GM23248 (cell line): ENCODE results near the gene FECH. TPM values are rescaled to one million over a fixed set of nuclear protein-coding genes. Genes with fewer than 3 reads are reported as not detected.

Experiments
- DNase-seq: peaks from one replicate; pipeline ENCODE4 v3.0.0-alpha.2; 2015
- H2AFZ ChIP-seq: fragments of 200-600 bp; sonication (generic); 2 replicates; pipeline ENCODE4 v1.6.1; 2016; ENCODE audit warnings: antibody characterized with exemption
- H3F3A ChIP-seq: fragments of 200-600 bp; sonication (generic); 2 replicates; pipeline ENCODE4 v1.6.1; 2016; ENCODE audit warnings: mild to moderate bottlenecking, antibody characterized with exemption, mixed run types; ENCODE audit not compliant: insufficient read depth
- H3K27ac ChIP-seq: fragments of 200-600 bp; sonication (generic); 2 replicates; pipeline ENCODE4 v1.5.1; 2016; ENCODE audit warnings: mild to moderate bottlenecking
- H3K27me3 ChIP-seq: fragments of 200-600 bp; sonication (generic); replicated peaks from 2 replicates; pipeline ENCODE4 v1.6.1; 2016; ENCODE audit warnings: mild to moderate bottlenecking; ENCODE audit not compliant: insufficient read depth
- H3K36me3 ChIP-seq: fragments of 200-600 bp; sonication (generic); 2 replicates; pipeline ENCODE4 v1.6.1; 2016; ENCODE audit warnings: low read depth, mild to moderate bottlenecking
- H3K4me1 ChIP-seq: fragments of 200-600 bp; sonication (generic); 2 replicates; pipeline ENCODE4 v1.6.1; 2016; ENCODE audit warnings: mild to moderate bottlenecking; ENCODE audit not compliant: insufficient read depth
- H3K4me2 ChIP-seq: fragments of 200-600 bp; sonication (generic); one replicate; pipeline ENCODE4 v1.6.1; 2016; ENCODE audit warnings: mild to moderate bottlenecking; ENCODE audit not compliant: unreplicated experiment
- H3K4me3 ChIP-seq: fragments of 200-600 bp; sonication (generic); 2 replicates; pipeline ENCODE4 v1.5.1; 2016; ENCODE audit warnings: mild to moderate bottlenecking
- H3K79me2 ChIP-seq: fragments of 200-600 bp; sonication (generic); 2 replicates; pipeline ENCODE4 v1.6.1; 2016; ENCODE audit warnings: mild to moderate bottlenecking; ENCODE audit not compliant: insufficient read depth
- H3K9ac ChIP-seq: fragments of 200-600 bp; sonication (generic); 2 replicates; pipeline ENCODE4 v1.6.1; 2016; ENCODE audit warnings: mild to moderate bottlenecking
- H3K9me2 ChIP-seq: fragments of 200-600 bp; sonication (generic); 2 replicates; pipeline ENCODE4 v1.6.1; 2016; ENCODE audit warnings: mixed run types, mild to moderate bottlenecking, moderate library complexity; ENCODE audit not compliant: insufficient read depth
- H3K9me3 ChIP-seq: fragments of 200-600 bp; sonication (generic); one replicate; pipeline ENCODE4 v1.6.1; 2017; ENCODE audit warnings: low read depth
- H4K20me1 ChIP-seq: fragments of 200-600 bp; sonication (generic); 2 replicates; pipeline ENCODE4 v1.6.0; 2016; ENCODE audit not compliant: insufficient read depth
- EZH2 ChIP-seq: fragments of 200-600 bp; sonication (generic); IDR thresholded peaks from 2 replicates; pipeline ENCODE4 v1.6.1; 2018; ENCODE audit warnings: antibody characterized with exemption, mild to moderate bottlenecking; ENCODE audit not compliant: insufficient read depth, poor library complexity, severe bottlenecking
- EZH2phosphoT487 ChIP-seq: fragments of 200-600 bp; sonication (generic); IDR thresholded peaks from 2 replicates; pipeline ENCODE4 v1.6.1; 2018; ENCODE audit warnings: antibody characterized with exemption, moderate library complexity, mild to moderate bottlenecking, low read depth; ENCODE audit not compliant: insufficient read depth
- WGBS, 2 experiments: methylation state at CpG; one replicate each; pipeline ENCODE4 v1.1.6; 2015 to 2017; ENCODE audit warnings: low lambda C conversion rate in 2 of 2, low coverage in 1 of 2; ENCODE audit errors: missing lambda C conversion rate in 2 of 2; 5-methylcytosine and 5-hydroxymethylcytosine counted together
- in situ Hi-C: fragments of 300-500 bp; cut with MboI; formaldehyde crosslinking; loops from 2 replicates; pipeline ENCODE4 v1.15.0; 2020
- polyA plus RNA-seq: library from polyadenylated mRNA; unstranded; fragments of >200 nt; fragmentation: Nextera tagmentation; extraction: Ambion mirVana; gene quantifications from 2 replicates; pipeline ENCODE4 v1.2.1, GENCODE V29; 2016
- total RNA-seq: library from RNA; depleted of rRNA; stranded (reverse); fragments of >200 nt; shearing (Covaris generic); gene quantifications from 2 replicates; pipeline ENCODE4 v1.2.3, GENCODE V29; 2014; rRNA removed

FECH gene
- total and polyA plus RNA-seq, 2 experiments from 2014 or later = 25.4 to 33.4 TPM

DNA sequence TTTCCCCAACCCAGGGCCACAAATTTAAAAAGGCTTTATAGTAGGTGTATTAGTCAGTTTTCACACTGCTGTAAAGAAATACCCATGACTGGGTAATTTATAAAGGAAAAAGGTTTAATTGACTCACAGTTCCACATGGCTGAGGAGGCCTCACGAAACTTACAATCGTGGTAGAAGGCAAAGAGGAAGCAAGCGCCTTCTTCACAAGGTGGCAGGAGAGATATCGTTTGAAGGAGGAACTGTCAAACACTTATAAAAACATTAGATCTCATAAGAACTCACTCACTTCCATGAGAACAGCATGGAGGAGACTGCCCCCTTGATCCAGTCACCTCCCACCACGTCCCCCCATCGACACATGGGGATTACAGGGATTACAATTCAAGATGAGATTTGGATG is 70.4 kb downstream of the FECH start:
- no peak overlapping the region for H3K4me2 ChIP-seq
- DNase-seq = no peak
- no peaks in the 10 kb centered on the region for H3K27me3 ChIP-seq
- no peak for TF ChIP-seq EZH2
- no peak for TF ChIP-seq EZH2phosphoT487
- no peaks in the 10 kb centered on the region for H3K79me2 ChIP-seq
- H3K9ac ChIP-seq = no peak overlapping the region
- no peaks in the 10 kb centered on the region for H3K36me3 ChIP-seq
- no peak overlapping the region for H3K27ac ChIP-seq
- H3K4me3 ChIP-seq = no peak overlapping the region
- H3F3A ChIP-seq = no peaks in the 10 kb centered on the region
- in situ Hi-C loops = no loop called here
- 47 to 55% methylated on average over 6 of the region's 6 CpGs for WGBS, 2 experiments
- no peaks in the 10 kb centered on the region for H3K4me1 ChIP-seq
- no peaks in the 10 kb centered on the region for H4K20me1 ChIP-seq
- no peaks in the 10 kb centered on the region for H3K9me2 ChIP-seq
- no peak overlapping the region for H2AFZ ChIP-seq
- no peaks in the 10 kb centered on the region for H3K9me3 ChIP-seq

DNA sequence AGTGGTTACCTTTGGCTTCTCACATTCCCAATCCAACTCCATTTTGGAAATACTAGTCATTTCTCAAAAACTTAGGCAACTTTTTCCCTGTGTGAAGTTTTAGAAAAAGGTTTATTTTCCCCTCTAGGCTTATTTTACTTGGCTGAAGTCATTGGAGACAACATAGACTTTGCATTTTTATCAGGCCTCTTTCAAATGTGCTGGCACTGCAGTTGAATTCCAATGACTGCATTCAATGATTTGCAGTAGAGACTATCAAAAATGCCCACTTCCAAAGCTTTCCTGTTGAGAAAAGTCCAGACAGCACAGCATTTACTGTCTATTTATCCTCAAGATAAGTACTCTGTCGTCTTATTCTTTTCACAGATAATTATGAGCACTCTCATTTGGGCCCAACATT is 81.3 kb downstream of the FECH start:
- no peak for TF ChIP-seq EZH2
- TF ChIP-seq EZH2phosphoT487 = no peak
- Histone ChIP-seq H4K20me1 (no peaks in the 10 kb centered on the region), H3K79me2 (no peaks in the 10 kb centered on the region), H3K9ac (no peak overlapping the region), H3K4me3 (no peak overlapping the region), H3K27ac (no peak overlapping the region), H3K36me3 (no peaks in the 10 kb centered on the region), H2AFZ (no peak overlapping the region), H3K9me3 (no peaks in the 10 kb centered on the region), H3K27me3 (no peaks in the 10 kb centered on the region), H3F3A (no peaks in the 10 kb centered on the region), H3K4me1 (no peaks in the 10 kb centered on the region), H3K4me2 (no peak overlapping the region), H3K9me2 (no peaks in the 10 kb centered on the region)
- in situ Hi-C loops = no loop called here
- DNase-seq = no peak
- 0% methylated on average over 1 of the region's 1 CpG for WGBS, 2 experiments

DNA sequence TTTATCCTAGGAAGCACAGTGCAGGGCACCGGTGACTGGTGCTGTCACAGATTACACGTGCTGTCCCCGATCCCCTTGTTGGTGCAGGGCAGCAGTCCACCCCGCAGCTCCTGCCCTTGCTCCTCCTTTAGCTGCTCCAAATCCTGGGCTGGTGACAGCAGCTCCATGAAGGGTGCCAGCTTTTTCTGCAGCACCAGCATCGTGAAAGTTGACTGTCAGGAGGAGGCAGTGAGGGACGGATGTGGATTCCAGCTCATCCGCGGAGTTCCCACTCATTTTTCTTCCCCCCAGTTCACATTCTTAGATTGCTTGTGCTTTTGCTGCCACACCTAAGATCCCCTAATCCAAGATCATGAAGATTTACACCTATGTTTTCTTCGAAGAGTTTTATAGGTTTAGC is 83.9 kb downstream of the FECH start:
- Histone ChIP-seq H3K9ac (no peak overlapping the region), H3K27me3 (no peaks in the 10 kb centered on the region), H3K79me2 (no peaks in the 10 kb centered on the region), H3F3A (no peaks in the 10 kb centered on the region), H3K9me2 (no peaks in the 10 kb centered on the region), H2AFZ (no peak overlapping the region), H3K4me1 (no peaks in the 10 kb centered on the region), H3K4me3 (no peak overlapping the region), H3K36me3 (no peaks in the 10 kb centered on the region), H4K20me1 (no peaks in the 10 kb centered on the region), H3K27ac (no peak overlapping the region), H3K4me2 (no peak overlapping the region), H3K9me3 (no peaks in the 10 kb centered on the region)
- WGBS, 2 experiments = 41 to 48% methylated on average over 9 of the region's 9 CpGs
- in situ Hi-C loops = no loop called here
- TF ChIP-seq EZH2phosphoT487 (no peak), EZH2 (no peak)
- no peak for DNase-seq

DNA sequence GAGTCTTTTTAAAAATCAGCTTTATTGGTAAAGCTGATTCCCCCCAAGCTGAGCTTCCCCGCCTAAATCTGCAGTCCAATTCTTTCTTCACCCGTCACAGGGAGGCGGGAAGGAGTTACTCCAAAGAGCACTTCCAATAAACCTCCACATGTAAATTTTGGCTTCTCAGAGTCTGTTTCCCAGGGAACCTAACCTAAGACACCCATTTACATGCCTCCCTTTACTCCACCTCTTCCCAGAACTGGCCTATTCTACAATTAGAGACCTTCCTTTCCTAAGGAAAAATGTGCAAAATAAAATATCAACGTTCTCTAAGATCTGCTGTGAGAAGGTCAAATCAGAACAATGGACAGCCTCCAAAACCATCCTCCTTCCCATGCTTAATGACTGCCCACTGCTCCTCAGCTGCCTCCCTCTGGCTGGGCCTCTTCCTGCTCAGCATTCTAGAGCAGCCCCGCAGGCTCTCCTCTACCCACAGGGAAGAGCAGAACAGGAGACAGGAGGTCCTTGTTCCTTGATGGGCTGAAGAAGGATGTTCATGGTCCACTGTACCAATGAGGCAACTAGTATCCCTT is 87.7 kb downstream of the FECH start:
- no peaks in the 10 kb centered on the region for H3K9me3 ChIP-seq
- H3K4me2 ChIP-seq = no peak overlapping the region
- no peak overlapping the region for H2AFZ ChIP-seq
- no peak for TF ChIP-seq EZH2
- TF ChIP-seq EZH2phosphoT487 = no peak
- no peaks in the 10 kb centered on the region for H4K20me1 ChIP-seq
- no peaks in the 10 kb centered on the region for H3F3A ChIP-seq
- no peak overlapping the region for H3K27ac ChIP-seq
- 35 to 37% methylated on average over 5 of the region's 5 CpGs for WGBS, 2 experiments
- no peak overlapping the region for H3K9ac ChIP-seq
- H3K9me2 ChIP-seq = no peaks in the 10 kb centered on the region
- H3K36me3 ChIP-seq = no peaks in the 10 kb centered on the region
- H3K4me3 ChIP-seq = no peak overlapping the region
- in situ Hi-C loops = no loop called here
- H3K4me1 ChIP-seq = no peaks in the 10 kb centered on the region
- no peaks in the 10 kb centered on the region for H3K79me2 ChIP-seq
- DNase-seq = no peak
- no peaks in the 10 kb centered on the region for H3K27me3 ChIP-seq

Other genes starting within 250 kb of the FECH start
- gene ST8SIA3, start 234.1 kb downstream of the FECH start, total RNA-seq = not detected in 2 replicates
- not detected in 2 replicates for gene ST8SIA3, start 234.1 kb downstream of the FECH start, polyA plus RNA-seq
- gene ONECUT2, start 151.3 kb downstream of the FECH start, total RNA-seq = not detected in 2 replicates
- 0.01 TPM in 2 replicates for gene ONECUT2, start 151.3 kb downstream of the FECH start, polyA plus RNA-seq
- gene NARS1, start 35.1 kb upstream of the FECH start, total RNA-seq = 219 and 260 TPM in 2 replicates
- 197 and 201 TPM in 2 replicates for gene NARS1, start 35.1 kb upstream of the FECH start, polyA plus RNA-seq
- gene ATP8B1, start 216.6 kb upstream of the FECH start, total RNA-seq = 43.4 and 43.9 TPM in 2 replicates
- gene ATP8B1, start 216.6 kb upstream of the FECH start, polyA plus RNA-seq = 13.3 and 15.8 TPM in 2 replicates